Neural cell (in vitro differentiated cells): ENCODE measurements around the gene GPALPP1. TPM values are rescaled to one million over a fixed set of nuclear protein-coding genes. Genes with fewer than 3 reads are reported as not detected.
"Not testable (repeated sequence)": the region's sequence is repeated elsewhere in the genome, so short reads cannot be mapped to it uniquely, and the experiment has no call there.

Source experiments
- H2AFZ ChIP-seq: fragments of 200-600, 300-800 bp; sonication (generic), shearing (Covaris generic); 2 replicates; pipeline ENCODE4 v1.6.0; 2014; ENCODE audit warnings: low read depth, mild to moderate bottlenecking, antibody characterized with exemption, low read length, moderate library complexity
- H3F3A ChIP-seq: fragments of 200-600 bp; shearing (Covaris generic); 2 replicates; pipeline ENCODE4 v1.6.1; 2016; ENCODE audit warnings: mild to moderate bottlenecking, moderate library complexity, mixed read lengths, antibody characterized with exemption, low read length; ENCODE audit not compliant: insufficient read depth, poor library complexity, severe bottlenecking
- H3K27ac ChIP-seq: fragments of 200-600, 300-800 bp; sonication (generic), shearing (Covaris generic); 2 replicates; pipeline ENCODE4 v1.5.1; 2014; ENCODE audit warnings: mild to moderate bottlenecking, low read length, moderate library complexity
- H3K27me3 ChIP-seq: fragments of 300-800, 200-600 bp; sonication (generic), shearing (Covaris generic); 2 replicates; pipeline ENCODE4 v1.6.0; 2014; ENCODE audit warnings: mild to moderate bottlenecking, low read depth, low read length, moderate library complexity; ENCODE audit not compliant: insufficient read depth
- H3K36me3 ChIP-seq: fragments of 300-800, 200-600 bp; sonication (generic), shearing (Covaris generic); 2 replicates; pipeline ENCODE4 v1.5.1; 2014; ENCODE audit warnings: mild to moderate bottlenecking, antibody characterized with exemption, low read length, moderate library complexity; ENCODE audit not compliant: insufficient read depth
- H3K4me2 ChIP-seq: fragments of 300-800, 200-600 bp; sonication (generic), shearing (Covaris generic); 2 replicates; pipeline ENCODE4 v1.6.0; 2014; ENCODE audit warnings: mild to moderate bottlenecking, low read length
- H3K4me3 ChIP-seq: fragments of 300-800, 200-600 bp; sonication (generic), shearing (Covaris generic); 2 replicates; pipeline ENCODE4 v1.5.1; 2014; ENCODE audit warnings: mild to moderate bottlenecking, low read length, moderate library complexity
- H3K79me2 ChIP-seq: fragments of 200-600 bp; shearing (Covaris generic); replicated peaks from 2 replicates; pipeline ENCODE4 v1.6.0; 2014; ENCODE audit warnings: mild to moderate bottlenecking, low read length, moderate library complexity; ENCODE audit not compliant: insufficient read depth
- H3K9ac ChIP-seq: fragments of 300-800, 200-600 bp; sonication (generic), shearing (Covaris generic); 2 replicates; pipeline ENCODE4 v1.6.1; 2016; ENCODE audit warnings: mild to moderate bottlenecking, low read length, mixed read lengths
- H3K9me2 ChIP-seq: fragments of 200-600 bp; shearing (Covaris generic); 2 replicates; pipeline ENCODE4 v1.6.1; 2016; ENCODE audit warnings: mild to moderate bottlenecking, low read length, mixed read lengths; ENCODE audit not compliant: insufficient read depth
- H3K9me3 ChIP-seq: fragments of 200-600, 300-800 bp; sonication (generic), shearing (Covaris generic); 2 replicates; pipeline ENCODE4 v1.6.1; 2016; ENCODE audit warnings: mild to moderate bottlenecking, mixed run types, low read length, moderate library complexity, mixed read lengths
- H4K20me1 ChIP-seq: fragments of 200-600 bp; shearing (Covaris generic); 2 replicates; pipeline ENCODE4 v1.6.1; 2016; ENCODE audit warnings: mild to moderate bottlenecking, mixed run types; ENCODE audit not compliant: insufficient read depth
- EP300 ChIP-seq: fragments of 450-650 bp; conservative IDR thresholded peaks from 2 replicates; pipeline ENCODE4 v1.6.1; 2014; ENCODE audit warnings: antibody characterized with exemption, mild to moderate bottlenecking, moderate library complexity; ENCODE audit not compliant: poor library complexity, severe bottlenecking
- EZH2 ChIP-seq: fragments of 200-600, 300-800 bp; shearing (Covaris generic), sonication (generic); IDR thresholded peaks from 2 replicates; pipeline ENCODE4 v1.6.1; 2014; ENCODE audit warnings: antibody characterized with exemption, low read length, borderline replicate concordance, mild to moderate bottlenecking; ENCODE audit not compliant: insufficient read depth, poor library complexity, severe bottlenecking
- MXI1 ChIP-seq: fragments of 450-650 bp; conservative IDR thresholded peaks from 2 replicates; pipeline ENCODE4 v1.6.1; 2014; ENCODE audit warnings: antibody characterized with exemption, mild to moderate bottlenecking; ENCODE audit not compliant: poor library complexity, severe bottlenecking
- POLR2AphosphoS5 ChIP-seq: IDR thresholded peaks from 2 replicates; pipeline ENCODE4 v1.6.1; 2012
- RAD21 ChIP-seq: fragments of 450-650 bp; conservative IDR thresholded peaks from 2 replicates; pipeline ENCODE4 v1.6.1; 2014; ENCODE audit warnings: antibody characterized with exemption, mild to moderate bottlenecking, moderate library complexity
- SMC3 ChIP-seq: fragments of 450-650 bp; conservative IDR thresholded peaks from 2 replicates; pipeline ENCODE4 v1.6.1; 2014; ENCODE audit warnings: antibody characterized with exemption, mild to moderate bottlenecking, moderate library complexity; ENCODE audit not compliant: poor library complexity
- TAF1 ChIP-seq: IDR thresholded peaks from 2 replicates; pipeline ENCODE4 v1.6.1; 2012; ENCODE audit warnings: low read depth
- polyA plus RNA-seq: library from polyadenylated mRNA; depleted of rRNA; stranded (reverse); fragments of >200 nt; gene quantifications from 2 replicates; pipeline ENCODE4 v1.2.3, GENCODE V29; 2014
- TF ChIP-seq, protein P1 (sequence below): IDR thresholded peaks from 2 replicates; pipeline ENCODE4 v1.6.1; 2012; ENCODE audit warnings: borderline replicate concordance
- TF ChIP-seq, protein P2 (sequence below): fragments of 450-650 bp; IDR thresholded peaks from 2 replicates; pipeline ENCODE4 v1.5.1; 2014; ENCODE audit warnings: antibody characterized with exemption, mild to moderate bottlenecking, moderate library complexity; ENCODE audit not compliant: poor library complexity, severe bottlenecking

The GPALPP1 gene
- polyA plus RNA-seq, 1 donor from 2014 or later, result 49.7 TPM

DNA sequence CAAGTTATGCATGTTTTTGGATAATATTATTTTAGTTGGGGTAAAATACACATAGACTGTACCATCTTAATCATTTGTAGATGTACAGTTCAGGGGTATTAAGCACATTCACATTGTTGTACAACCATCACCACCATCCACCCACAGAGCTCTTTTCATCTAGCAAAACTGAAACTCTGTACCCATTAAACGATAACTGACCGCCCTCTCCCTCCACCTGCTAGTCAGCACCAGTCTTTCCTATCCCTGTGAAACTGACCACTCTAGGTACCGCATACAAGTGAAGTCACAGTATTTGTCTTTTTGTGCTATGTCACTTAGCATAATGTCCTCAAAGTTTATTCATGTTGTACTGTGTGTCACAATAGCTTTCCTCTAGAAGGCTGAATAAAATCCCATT is 70.7 kb downstream of the GPALPP1 start:
- TF ChIP-seq MXI1, result no peak
- no peak for TF ChIP-seq EP300
- no peak for TF ChIP-seq EZH2
- TF ChIP-seq, protein P1, sequence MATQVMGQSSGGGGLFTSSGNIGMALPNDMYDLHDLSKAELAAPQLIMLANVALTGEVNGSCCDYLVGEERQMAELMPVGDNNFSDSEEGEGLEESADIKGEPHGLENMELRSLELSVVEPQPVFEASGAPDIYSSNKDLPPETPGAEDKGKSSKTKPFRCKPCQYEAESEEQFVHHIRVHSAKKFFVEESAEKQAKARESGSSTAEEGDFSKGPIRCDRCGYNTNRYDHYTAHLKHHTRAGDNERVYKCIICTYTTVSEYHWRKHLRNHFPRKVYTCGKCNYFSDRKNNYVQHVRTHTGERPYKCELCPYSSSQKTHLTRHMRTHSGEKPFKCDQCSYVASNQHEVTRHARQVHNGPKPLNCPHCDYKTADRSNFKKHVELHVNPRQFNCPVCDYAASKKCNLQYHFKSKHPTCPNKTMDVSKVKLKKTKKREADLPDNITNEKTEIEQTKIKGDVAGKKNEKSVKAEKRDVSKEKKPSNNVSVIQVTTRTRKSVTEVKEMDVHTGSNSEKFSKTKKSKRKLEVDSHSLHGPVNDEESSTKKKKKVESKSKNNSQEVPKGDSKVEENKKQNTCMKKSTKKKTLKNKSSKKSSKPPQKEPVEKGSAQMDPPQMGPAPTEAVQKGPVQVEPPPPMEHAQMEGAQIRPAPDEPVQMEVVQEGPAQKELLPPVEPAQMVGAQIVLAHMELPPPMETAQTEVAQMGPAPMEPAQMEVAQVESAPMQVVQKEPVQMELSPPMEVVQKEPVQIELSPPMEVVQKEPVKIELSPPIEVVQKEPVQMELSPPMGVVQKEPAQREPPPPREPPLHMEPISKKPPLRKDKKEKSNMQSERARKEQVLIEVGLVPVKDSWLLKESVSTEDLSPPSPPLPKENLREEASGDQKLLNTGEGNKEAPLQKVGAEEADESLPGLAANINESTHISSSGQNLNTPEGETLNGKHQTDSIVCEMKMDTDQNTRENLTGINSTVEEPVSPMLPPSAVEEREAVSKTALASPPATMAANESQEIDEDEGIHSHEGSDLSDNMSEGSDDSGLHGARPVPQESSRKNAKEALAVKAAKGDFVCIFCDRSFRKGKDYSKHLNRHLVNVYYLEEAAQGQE, result no peak
- TF ChIP-seq, protein P2, sequence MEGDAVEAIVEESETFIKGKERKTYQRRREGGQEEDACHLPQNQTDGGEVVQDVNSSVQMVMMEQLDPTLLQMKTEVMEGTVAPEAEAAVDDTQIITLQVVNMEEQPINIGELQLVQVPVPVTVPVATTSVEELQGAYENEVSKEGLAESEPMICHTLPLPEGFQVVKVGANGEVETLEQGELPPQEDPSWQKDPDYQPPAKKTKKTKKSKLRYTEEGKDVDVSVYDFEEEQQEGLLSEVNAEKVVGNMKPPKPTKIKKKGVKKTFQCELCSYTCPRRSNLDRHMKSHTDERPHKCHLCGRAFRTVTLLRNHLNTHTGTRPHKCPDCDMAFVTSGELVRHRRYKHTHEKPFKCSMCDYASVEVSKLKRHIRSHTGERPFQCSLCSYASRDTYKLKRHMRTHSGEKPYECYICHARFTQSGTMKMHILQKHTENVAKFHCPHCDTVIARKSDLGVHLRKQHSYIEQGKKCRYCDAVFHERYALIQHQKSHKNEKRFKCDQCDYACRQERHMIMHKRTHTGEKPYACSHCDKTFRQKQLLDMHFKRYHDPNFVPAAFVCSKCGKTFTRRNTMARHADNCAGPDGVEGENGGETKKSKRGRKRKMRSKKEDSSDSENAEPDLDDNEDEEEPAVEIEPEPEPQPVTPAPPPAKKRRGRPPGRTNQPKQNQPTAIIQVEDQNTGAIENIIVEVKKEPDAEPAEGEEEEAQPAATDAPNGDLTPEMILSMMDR, result no peak
- TF ChIP-seq RAD21, result no peak
- TF ChIP-seq SMC3, result no peak
- no peak for TF ChIP-seq TAF1
- TF ChIP-seq POLR2AphosphoS5, result no peak
- Histone ChIP-seq H3K79me2 (no peaks in the 10 kb centered on the region), H3K27me3 (no peaks in the 10 kb centered on the region), H3K4me3 (no peak overlapping the region), H4K20me1 (no peaks in the 10 kb centered on the region), H3K9me3 (no peaks in the 10 kb centered on the region), H3K4me2 (no peak overlapping the region), H3K9me2 (no peaks in the 10 kb centered on the region), H3F3A (no peaks in the 10 kb centered on the region), H3K9ac (no peak overlapping the region), H3K36me3 (no peaks in the 10 kb centered on the region), H2AFZ (no peak overlapping the region), H3K27ac (no peak overlapping the region)

DNA sequence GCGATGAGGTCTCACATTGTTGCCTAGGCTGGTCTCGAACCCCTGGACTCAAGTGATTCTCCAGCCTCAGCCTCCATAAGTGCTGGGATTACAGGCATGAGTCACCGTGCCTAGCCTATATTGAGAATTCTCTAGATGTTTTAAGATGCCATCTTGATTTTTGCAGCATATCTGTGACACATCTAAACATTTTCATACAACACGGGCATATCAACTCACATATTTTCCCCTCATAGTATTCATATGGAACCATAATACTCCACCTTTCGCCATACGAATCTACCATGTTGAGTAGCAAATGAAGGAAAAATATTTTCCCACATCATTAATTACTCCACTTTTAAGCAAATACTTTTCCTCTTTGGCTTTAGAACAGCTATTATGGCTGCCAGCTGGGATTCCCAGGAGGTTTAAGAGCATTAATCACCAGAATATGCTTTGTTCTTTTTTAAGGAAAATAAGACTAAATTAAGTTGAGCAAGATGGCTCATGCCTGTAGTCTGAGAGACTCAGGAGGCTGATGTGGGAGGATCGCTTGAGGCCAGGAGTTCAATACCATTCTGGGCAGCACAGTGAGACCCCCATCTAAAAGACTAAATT is 74.0 kb downstream of the GPALPP1 start:
- TF ChIP-seq EP300, result no peak
- TF ChIP-seq, protein P2, result no peak
- no peak for TF ChIP-seq POLR2AphosphoS5
- TF ChIP-seq RAD21, result no peak
- no peak for TF ChIP-seq EZH2
- no peak for TF ChIP-seq TAF1
- TF ChIP-seq, protein P1, result no peak
- no peak for TF ChIP-seq SMC3
- TF ChIP-seq MXI1, result no peak
- no peak overlapping the region for H3K4me3 ChIP-seq
- H3K36me3 ChIP-seq, result no peaks in the 10 kb centered on the region
- no peaks in the 10 kb centered on the region for H3K9me2 ChIP-seq
- H2AFZ ChIP-seq, result no peak overlapping the region
- H3K9me3 ChIP-seq, result no peaks in the 10 kb centered on the region
- no peak overlapping the region for H3K4me2 ChIP-seq
- H3K79me2 ChIP-seq, result no peaks in the 10 kb centered on the region
- no peak overlapping the region for H3K9ac ChIP-seq
- no peaks in the 10 kb centered on the region for H4K20me1 ChIP-seq
- no peaks in the 10 kb centered on the region for H3F3A ChIP-seq
- H3K27me3 ChIP-seq, result no peaks in the 10 kb centered on the region
- no peak overlapping the region for H3K27ac ChIP-seq

DNA sequence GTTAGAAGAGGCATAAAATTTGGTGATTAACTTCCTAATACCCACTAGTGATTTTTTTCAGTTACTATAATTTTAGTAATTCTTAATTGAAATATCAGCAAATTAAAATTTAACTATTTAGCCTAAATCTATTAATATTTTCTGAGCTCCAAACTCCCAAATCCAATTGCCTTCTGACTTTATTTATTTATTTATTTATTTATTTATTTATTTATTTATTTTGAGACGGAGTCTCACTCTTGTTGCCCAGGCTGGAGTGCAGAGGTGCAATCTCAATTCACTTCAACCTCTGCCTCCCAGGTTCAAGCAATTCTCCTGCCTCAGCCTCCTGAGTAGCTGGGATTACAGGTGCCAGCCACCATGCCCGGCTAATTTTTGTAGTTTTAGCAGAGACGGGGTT is 74.6 kb downstream of the GPALPP1 start:
- H3K9me3 ChIP-seq, H3K27me3 ChIP-seq, H3K36me3 ChIP-seq, H3K4me2 ChIP-seq, H3K27ac ChIP-seq, H3K9ac ChIP-seq, H3K9me2 ChIP-seq, H2AFZ ChIP-seq, H4K20me1 ChIP-seq, H3K4me3 ChIP-seq, H3F3A ChIP-seq, H3K79me2 ChIP-seq: not testable (repeated sequence)
